ENCODE results near the gene CCDC127.

CCDC127 gene

DNA sequence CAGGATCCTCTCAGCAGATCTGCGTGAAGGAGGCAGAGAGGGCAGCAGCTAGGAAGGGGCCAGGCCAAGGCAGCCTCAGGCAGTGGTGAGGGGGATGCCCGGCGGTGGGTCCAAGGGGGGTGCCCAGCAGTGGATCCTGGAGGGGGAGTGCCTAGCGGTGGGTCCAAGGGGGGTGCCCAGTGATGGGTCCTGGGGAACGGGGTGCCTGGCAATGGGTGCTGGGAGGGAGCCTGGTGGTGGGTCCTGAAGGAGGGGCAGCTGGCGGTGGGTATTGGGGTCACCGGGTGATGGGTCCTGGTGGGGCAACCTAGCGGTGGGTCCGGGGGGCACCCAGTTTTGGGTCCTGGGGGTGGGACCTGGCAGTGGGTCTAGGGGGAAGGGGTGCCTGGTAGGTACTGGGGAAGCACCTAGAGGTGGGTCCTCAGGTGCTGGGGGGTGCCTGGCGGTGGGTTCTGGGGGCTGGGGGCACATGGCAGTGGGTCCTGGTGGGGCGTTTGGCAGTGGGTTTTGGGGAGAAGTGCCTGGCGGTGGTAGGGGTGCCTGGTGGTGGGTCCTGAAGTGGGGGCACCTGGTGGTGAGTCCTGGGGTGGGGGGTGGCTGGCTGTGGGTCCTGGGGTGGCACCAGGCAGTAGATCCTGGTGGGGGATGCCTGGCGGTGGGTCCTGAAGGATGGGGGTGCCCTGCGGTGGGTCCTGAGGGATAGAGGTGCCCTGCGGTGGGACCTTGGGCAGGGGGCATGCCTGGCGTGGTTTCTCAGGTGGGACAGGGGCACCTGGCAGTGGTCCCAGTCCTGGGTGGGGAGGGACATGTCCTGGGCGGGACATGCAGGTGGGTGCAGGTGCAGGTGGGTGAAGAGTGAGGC is 24.8 kb downstream of the CCDC127 start:
- TF ChIP-seq POLR2A (IDR thresholded peaks at IDR 0.05; ENCODE audit: low read depth, low read length) = no peak
- TF ChIP-seq POLR2AphosphoS5 (IDR thresholded peaks at IDR 0.05; ENCODE audit: low read depth, low read length) = no peak
- no peak for TF ChIP-seq POU2F2 (IDR thresholded peaks at IDR 0.05; ENCODE audit: low read depth, low read length)
- TF ChIP-seq SPI1 (IDR thresholded peaks at IDR 0.05; ENCODE audit: low read depth, low read length) = no peak
- TF ChIP-seq PAX5 (IDR thresholded peaks at IDR 0.05; ENCODE audit: insufficient read depth, low read length, severe bottlenecking) = no peak
- TF ChIP-seq TAF1 (IDR thresholded peaks at IDR 0.05; ENCODE audit: low read depth, low read length) = no peak
- FAIRE-seq = no peak
- DNase-seq (ENCODE audit: insufficient read length, low spot score) = no peak

GRCh38 chr5:192691-192969 is 25.3 kb downstream of the CCDC127 start:
- TF ChIP-seq SPI1 (IDR thresholded peaks at IDR 0.05; ENCODE audit: low read depth, low read length) (no peak), POLR2AphosphoS5 (IDR thresholded peaks at IDR 0.05; ENCODE audit: low read depth, low read length) (no peak), TAF1 (IDR thresholded peaks at IDR 0.05; ENCODE audit: low read depth, low read length) (no peak), PAX5 (IDR thresholded peaks at IDR 0.05; ENCODE audit: insufficient read depth, low read length, severe bottlenecking) (no peak), POLR2A (IDR thresholded peaks at IDR 0.05; ENCODE audit: low read depth, low read length) (no peak), POU2F2 (IDR thresholded peaks at IDR 0.05; ENCODE audit: low read depth, low read length) (no peak)
- FAIRE-seq (no peak), DNase-seq (ENCODE audit: insufficient read length, low spot score) (no peak)

GRCh38 chr5:191949-192690 is 25.8 kb downstream of the CCDC127 start:
- no peak for DNase-seq (ENCODE audit: insufficient read length, low spot score)
- no peak for TF ChIP-seq TAF1 (IDR thresholded peaks at IDR 0.05; ENCODE audit: low read depth, low read length)
- no peak for FAIRE-seq

DNA sequence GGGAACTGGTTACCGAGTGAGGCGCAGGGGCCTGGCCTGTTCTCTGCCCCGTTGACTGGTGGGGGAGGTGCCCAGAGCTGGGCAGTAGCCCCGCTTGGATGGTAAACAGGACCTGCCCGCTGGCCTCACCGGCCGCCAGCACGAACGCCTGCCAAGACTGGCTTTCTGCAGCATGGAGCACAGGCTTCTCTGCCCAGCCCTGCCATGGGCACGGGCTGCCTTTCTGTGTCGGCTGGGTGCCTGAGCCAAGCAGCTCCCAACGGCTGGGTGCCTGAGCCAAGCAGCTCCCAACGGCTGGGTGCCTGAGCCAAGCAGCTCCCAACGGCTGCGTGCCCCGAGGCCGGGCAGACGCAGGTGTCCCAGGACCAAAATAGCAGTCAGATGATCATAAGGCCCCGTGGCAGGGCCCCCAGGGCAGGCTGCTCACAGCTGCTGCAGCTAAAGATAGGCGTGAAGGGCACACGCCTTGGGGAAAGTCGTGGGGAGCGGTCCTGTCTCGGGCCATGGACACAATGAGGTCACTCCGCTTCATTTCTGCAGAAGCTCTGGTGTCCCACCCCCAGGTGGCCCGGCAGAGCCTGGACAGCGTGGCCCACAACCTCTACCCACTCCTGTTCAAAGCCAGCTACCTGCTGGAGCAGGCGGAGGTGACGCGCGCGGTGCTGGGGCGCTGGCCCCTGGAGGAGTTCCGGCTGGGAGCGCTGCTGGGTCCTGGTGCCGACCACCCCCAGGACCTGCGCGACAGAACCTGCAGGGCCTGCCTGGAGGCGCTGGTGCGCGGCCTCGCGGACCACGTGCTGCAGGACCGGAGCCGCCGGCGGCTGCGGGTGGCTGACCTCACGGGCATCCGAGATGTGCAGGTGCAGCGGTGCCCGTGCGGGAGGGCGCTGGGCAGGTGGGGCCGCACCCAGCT is 26.7 kb downstream of the CCDC127 start, which contains the start of gene LRRC14B:
Gene LRRC14B (plus strand): TSS at position 460 of the 913 bp plus-strand sequence. CDS start 44 bp downstream, at position 504.
- TF ChIP-seq SPI1 (IDR thresholded peaks at IDR 0.05; ENCODE audit: low read depth, low read length) (no peak), TAF1 (IDR thresholded peaks at IDR 0.05; ENCODE audit: low read depth, low read length) (no peak), PAX5 (IDR thresholded peaks at IDR 0.05; ENCODE audit: insufficient read depth, low read length, severe bottlenecking) (no peak), POU2F2 (IDR thresholded peaks at IDR 0.05; ENCODE audit: low read depth, low read length) (no peak), POLR2A (IDR thresholded peaks at IDR 0.05; ENCODE audit: low read depth, low read length) (no peak), POLR2AphosphoS5 (IDR thresholded peaks at IDR 0.05; ENCODE audit: low read depth, low read length) (no peak)
- FAIRE-seq (peak; percentile 90), DNase-seq (ENCODE audit: insufficient read length, low spot score) (peak; percentile 65)

DNA sequence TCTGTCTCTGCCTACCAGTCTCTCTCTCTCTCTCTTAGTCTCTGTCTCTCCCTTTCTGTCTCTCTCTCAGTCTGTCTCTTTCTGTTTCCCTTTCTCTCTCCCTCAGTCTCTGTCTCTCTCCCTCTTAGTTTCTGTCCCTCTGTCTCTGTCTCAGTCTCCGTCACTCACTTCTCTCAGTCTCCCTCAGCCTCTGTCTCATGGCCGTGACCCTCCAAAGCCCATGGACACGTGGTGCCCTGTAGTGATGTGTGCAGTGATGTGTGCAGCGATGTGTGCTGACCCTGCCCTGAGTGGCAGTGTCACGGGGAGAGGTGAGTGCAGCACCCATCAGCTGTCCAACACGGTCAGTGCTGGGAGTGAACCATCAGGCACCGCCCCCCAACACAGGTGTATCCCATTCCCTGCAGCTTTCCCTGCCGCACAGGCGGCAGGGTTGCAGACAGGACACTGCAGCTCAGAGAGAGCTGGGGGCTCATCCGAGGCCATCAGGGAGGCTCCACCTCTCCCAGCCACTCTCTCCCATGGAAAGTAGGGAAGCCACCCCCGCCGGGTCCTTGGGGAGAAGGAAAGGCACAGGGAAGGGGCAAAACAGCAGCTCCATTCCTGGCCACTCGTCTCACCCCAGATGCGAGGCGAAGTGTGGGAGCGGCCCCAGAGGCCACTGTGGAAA is 27.5 kb downstream of the CCDC127 start:
- peak; percentile 72 for FAIRE-seq
- DNase-seq (ENCODE audit: insufficient read length, low spot score) = no peak

GRCh38 chr5:189976-190365 is 28.0 kb downstream of the CCDC127 start:
- FAIRE-seq (no peak), DNase-seq (ENCODE audit: insufficient read length, low spot score) (no peak)
- TF ChIP-seq TAF1 (IDR thresholded peaks at IDR 0.05; ENCODE audit: low read depth, low read length) = no peak
- no peak for TF ChIP-seq POLR2AphosphoS5 (IDR thresholded peaks at IDR 0.05; ENCODE audit: low read depth, low read length)
- no peak for TF ChIP-seq POU2F2 (IDR thresholded peaks at IDR 0.05; ENCODE audit: low read depth, low read length)
- no peak for TF ChIP-seq SPI1 (IDR thresholded peaks at IDR 0.05; ENCODE audit: low read depth, low read length)

More for the DNA sequence above, 27.5 kb downstream of the CCDC127 start:
- TF ChIP-seq POLR2A (IDR thresholded peaks at IDR 0.05; ENCODE audit: low read depth, low read length) (no peak), PAX5 (IDR thresholded peaks at IDR 0.05; ENCODE audit: insufficient read depth, low read length, severe bottlenecking) (no peak)

- FAIRE-seq = no peak
- DNase-seq (ENCODE audit: insufficient read length, low spot score) = no peak
- TF ChIP-seq SPI1 (IDR thresholded peaks at IDR 0.05; ENCODE audit: low read depth, low read length) = no peak
- TF ChIP-seq TAF1 (IDR thresholded peaks at IDR 0.05; ENCODE audit: low read depth, low read length) = no peak
- TF ChIP-seq PAX5 (IDR thresholded peaks at IDR 0.05; ENCODE audit: insufficient read depth, low read length, severe bottlenecking) = no peak
- TF ChIP-seq POLR2A (IDR thresholded peaks at IDR 0.05; ENCODE audit: low read depth, low read length) = no peak
- TF ChIP-seq POU2F2 (IDR thresholded peaks at IDR 0.05; ENCODE audit: low read depth, low read length) = no peak
- TF ChIP-seq POLR2AphosphoS5 (IDR thresholded peaks at IDR 0.05; ENCODE audit: low read depth, low read length) = no peak
These were observed 28.5 kb downstream of the CCDC127 start for GRCh38 chr5:189486-189885.

GRCh38 chr5:188488-189481 is 29.2 kb downstream of the CCDC127 start:
- TF ChIP-seq PAX5 (IDR thresholded peaks at IDR 0.05; ENCODE audit: insufficient read depth, low read length, severe bottlenecking) (no peak), POLR2AphosphoS5 (IDR thresholded peaks at IDR 0.05; ENCODE audit: low read depth, low read length) (no peak), POLR2A (IDR thresholded peaks at IDR 0.05; ENCODE audit: low read depth, low read length) (no peak), POU2F2 (IDR thresholded peaks at IDR 0.05; ENCODE audit: low read depth, low read length) (no peak), TAF1 (IDR thresholded peaks at IDR 0.05; ENCODE audit: low read depth, low read length) (no peak), SPI1 (IDR thresholded peaks at IDR 0.05; ENCODE audit: low read depth, low read length) (no peak)
- FAIRE-seq (peak; percentile 98), DNase-seq (ENCODE audit: insufficient read length, low spot score) (peak; percentile 99)

All from GM12891 (cell line).